Body of pancreas (tissue), 4 donors: ENCODE data around the gene FRAS1. TPM values are rescaled to one million over a fixed set of nuclear protein-coding genes. Genes with fewer than 3 reads are reported as not detected.

Experiments
- ATAC-seq: fragments of 150-250 bp; one replicate; pipeline ENCODE4 v1.9.1; 2016
- DNase-seq, 4 donors: peaks; one replicate each; pipeline ENCODE4 v3.0.0-alpha.2; 2019
- H3K27ac ChIP-seq, 4 donors: fragments of 200-600 bp; sonication (generic); 1 replicate in 3 of 4; 2 replicates in 1 of 4; pipeline versions ENCODE4 v1.5.1 to v1.6.1; 2016 to 2019; ENCODE audit warnings: mild to moderate bottlenecking in 1 of 4, mixed read lengths in 1 of 4, moderate library complexity in 1 of 4
- H3K27me3 ChIP-seq, 2 donors: fragments of 200-600 bp; sonication (generic); one replicate each; pipeline ENCODE4 v1.6.0; 2016; ENCODE audit warnings: mild to moderate bottlenecking in 1 of 2
- H3K36me3 ChIP-seq, 2 donors: fragments of 200-600 bp; sonication (generic); replicated peaks in 1 of 2; 2 replicates each; pipeline ENCODE4 v1.5.1; 2016; ENCODE audit warnings: low read depth in 2 of 2; ENCODE audit not compliant: insufficient read depth in 1 of 2
- H3K4me1 ChIP-seq: fragments of 200-600 bp; sonication (generic); one replicate; pipeline ENCODE4 v1.6.0; 2016
- H3K4me3 ChIP-seq, 2 donors: fragments of 200-600 bp; sonication (generic); 1 replicate in 1 of 2; 2 replicates in 1 of 2; pipeline ENCODE4 v1.5.1; 2016 to 2019
- H3K9me3 ChIP-seq, 3 donors: fragments of 200-600 bp; sonication (generic); 1 replicate in 2 of 3; 2 replicates in 1 of 3; pipeline ENCODE4 v1.5.1; 2016
- CTCF ChIP-seq, 7 experiments: fragments of 450-650 bp in 4 of 7; fragments of 200-600 bp in 3 of 7; sonication (generic) in 3 of 7; IDR thresholded peaks; one replicate each; pipeline ENCODE4 v1.5.1; 2016 to 2019; ENCODE audit warnings: antibody characterized with exemption in 7 of 7
- POLR2A ChIP-seq, 3 donors: fragments of 450-650 bp; IDR thresholded peaks; one replicate each; pipeline ENCODE4 v1.6.1; 2016; ENCODE audit warnings: antibody characterized with exemption in 3 of 3, mild to moderate bottlenecking in 2 of 3
- WGBS, 2 donors: methylation state at CpG; one replicate each; pipeline ENCODE4 v1.1.5; 2017; 5-methylcytosine and 5-hydroxymethylcytosine counted together
- intact Hi-C: fragments of 100-400 bp; cut with DNase I; formaldehyde crosslinking; loops from one replicate; pipeline ENCODE4 v1.15.1; 2023
- total RNA-seq, 2 donors: library from RNA; depleted of rRNA; stranded (reverse); fragments of >200 nt; gene quantifications; one replicate each; pipeline ENCODE4 v1.1.0, GENCODE V29; 2016

The FRAS1 gene
- total RNA-seq, 2 donors from 2014 or later = 22.6 to 24.4 TPM

- Histone ChIP-seq H3K27me3 (no peaks in the 10 kb centered on the region), H3K4me3 (no peak overlapping the region), H3K9me3 (no peaks in the 10 kb centered on the region), H3K36me3 (no peaks in the 10 kb centered on the region), H3K4me1 (no peaks in the 10 kb centered on the region), H3K27ac (no peak overlapping the region)
- no peak for DNase-seq
- ATAC-seq = no peak
- intact Hi-C loops = no loop called here
- WGBS, 2 donors = 69 to 78% methylated on average over 2 of the region's 2 CpGs
- TF ChIP-seq POLR2A (IDR thresholded peaks at IDR 0.05) (no peak), CTCF (IDR thresholded peaks at IDR 0.05) (no peak)
Measured at GRCh38 chr4:78165758-78166157, 108.6 kb downstream of the FRAS1 start.

- no peak for DNase-seq
- Histone ChIP-seq H3K36me3 (no peaks in the 10 kb centered on the region), H3K4me1 (no peaks in the 10 kb centered on the region), H3K27ac (no peak overlapping the region), H3K9me3 (no peaks in the 10 kb centered on the region), H3K27me3 (no peaks in the 10 kb centered on the region), H3K4me3 (no peak overlapping the region)
- TF ChIP-seq POLR2A (IDR thresholded peaks at IDR 0.05) = no peak
- TF ChIP-seq CTCF (IDR thresholded peaks at IDR 0.05) = no peak
- intact Hi-C loops = no loop called here
- ATAC-seq = no peak
Measured at GRCh38 chr4:78166622-78167021, 109.5 kb downstream of the FRAS1 start.

GRCh38 chr4:78167510-78167909 lies 110.4 kb downstream of the FRAS1 start:
- TF ChIP-seq CTCF (IDR thresholded peaks at IDR 0.05) (no peak), POLR2A (IDR thresholded peaks at IDR 0.05) (no peak)
- 42 to 96% methylated on average over 1 of the region's 1 CpG for WGBS, 2 donors
- DNase-seq = no peak
- Histone ChIP-seq H3K27me3 (no peaks in the 10 kb centered on the region), H3K4me1 (no peaks in the 10 kb centered on the region), H3K9me3 (no peaks in the 10 kb centered on the region), H3K36me3 (no peaks in the 10 kb centered on the region), H3K4me3 (no peak overlapping the region), H3K27ac (no peak overlapping the region)
- intact Hi-C loops = no loop called here
- ATAC-seq = no peak

GRCh38 chr4:78168029-78168428 lies 110.9 kb downstream of the FRAS1 start:
- no peak overlapping the region for H3K27ac ChIP-seq
- H3K36me3 ChIP-seq = no peaks in the 10 kb centered on the region
- H3K9me3 ChIP-seq = no peaks in the 10 kb centered on the region
- ATAC-seq = no peak
- no peaks in the 10 kb centered on the region for H3K27me3 ChIP-seq
- intact Hi-C loops = no loop called here
- TF ChIP-seq CTCF (IDR thresholded peaks at IDR 0.05) (no peak), POLR2A (IDR thresholded peaks at IDR 0.05) (no peak)
- H3K4me1 ChIP-seq = no peaks in the 10 kb centered on the region
- DNase-seq = no peak
- no peak overlapping the region for H3K4me3 ChIP-seq
- WGBS, 2 donors = 80 to 83% methylated on average over 3 of the region's 3 CpGs

GRCh38 chr4:78169728-78170127 lies 112.6 kb downstream of the FRAS1 start:
- Histone ChIP-seq H3K4me1 (no peaks in the 10 kb centered on the region), H3K27ac (no peak overlapping the region), H3K4me3 (no peak overlapping the region), H3K27me3 (no peaks in the 10 kb centered on the region), H3K9me3 (no peaks in the 10 kb centered on the region), H3K36me3 (no peaks in the 10 kb centered on the region)
- DNase-seq = no peak
- ATAC-seq = no peak
- 88 to 89% methylated on average over 1 of the region's 1 CpG for WGBS, 2 donors
- intact Hi-C loops = no loop called here
- TF ChIP-seq CTCF (IDR thresholded peaks at IDR 0.05) (no peak), POLR2A (IDR thresholded peaks at IDR 0.05) (no peak)
